Thyroid gland (tissue), 4 donors: ENCODE results near the gene CABP4.

Experiments
- CTCF ChIP-seq, 6 experiments: fragments of 200-600 bp in 3 of 6; fragments of 450-650 bp in 3 of 6; sonication (generic) in 3 of 6; IDR thresholded peaks; one replicate each; pipeline ENCODE4 v1.5.1; 2016 to 2019; ENCODE audit warnings: antibody characterized with exemption in 6 of 6, mild to moderate bottlenecking in 2 of 6, inconsistent platforms in 1 of 6, moderate library complexity in 1 of 6
- POLR2A ChIP-seq, 2 donors: fragments of 450-650 bp; IDR thresholded peaks; one replicate each; pipeline ENCODE4 v1.6.1; 2017; ENCODE audit warnings: antibody characterized with exemption in 2 of 2, mild to moderate bottlenecking in 2 of 2, moderate library complexity in 1 of 2

- no peak for TF ChIP-seq CTCF (IDR thresholded peaks at IDR 0.05)
- no peak for TF ChIP-seq POLR2A (IDR thresholded peaks at IDR 0.05)
Measured at GRCh38 chr11:67500484-67500821, 45.3 kb downstream of the CABP4 start.
